ENCODE results near the gene TAOK1. TPM values are rescaled to one million over a fixed set of nuclear protein-coding genes. Genes with fewer than 3 reads are reported as not detected.

TAOK1 gene
- total RNA-seq, 4 donors from 2014 or later = 27.5 to 92.4 (median 43.6) TPM

DNA sequence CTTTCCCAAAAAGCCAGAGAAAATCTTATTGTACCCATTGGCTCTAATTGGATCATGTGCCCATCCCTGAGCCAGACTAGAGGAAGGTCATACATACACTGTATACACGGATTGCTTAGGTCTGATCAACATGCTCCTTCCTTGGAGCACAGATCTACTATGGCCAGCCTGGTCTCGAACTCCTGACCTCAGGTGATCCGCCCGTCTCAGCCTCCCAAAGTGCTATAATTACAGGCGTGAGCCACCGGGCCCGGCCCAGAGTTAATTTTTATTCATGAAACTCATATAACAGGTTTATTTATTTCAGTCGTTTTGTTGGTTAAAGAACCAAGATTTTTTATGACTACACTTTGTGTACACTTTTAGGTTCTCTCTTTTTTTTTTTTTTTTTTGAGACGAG lies 1.2 kb upstream of the TAOK1 start:
- WGBS, 2 donors (ENCODE audit: low coverage in 1 of 2) = 52 to 93% methylated on average over 9 of the region's 9 CpGs
- in situ Hi-C loops (cut with MboI; ENCODE audit: low pct_ligation_motif_present in 1 of 4, low pct_unique_long_range_greater_than_20kb in 1 of 4, low sequenced_read_pairs in 3 of 4) = no loop called here
- Histone ChIP-seq H3K4me3 (peak overlapping the region in 2 of 4 donors; percentile 2 to 90), H3K27me3 (no peaks in the 10 kb centered on the region), H3K27ac (peak overlapping the region in 3 of 4 donors; percentile 97 to 99 (median 98)), H3K36me3 (no peaks in the 10 kb centered on the region), H3K9me3 (no peaks in the 10 kb centered on the region), H3K4me1 (peaks cover 7 to 38% (median 25%) of the 10 kb centered on the region in 4 donors)
- DNase-seq = peak; percentile 59
- TF ChIP-seq, protein P1, sequence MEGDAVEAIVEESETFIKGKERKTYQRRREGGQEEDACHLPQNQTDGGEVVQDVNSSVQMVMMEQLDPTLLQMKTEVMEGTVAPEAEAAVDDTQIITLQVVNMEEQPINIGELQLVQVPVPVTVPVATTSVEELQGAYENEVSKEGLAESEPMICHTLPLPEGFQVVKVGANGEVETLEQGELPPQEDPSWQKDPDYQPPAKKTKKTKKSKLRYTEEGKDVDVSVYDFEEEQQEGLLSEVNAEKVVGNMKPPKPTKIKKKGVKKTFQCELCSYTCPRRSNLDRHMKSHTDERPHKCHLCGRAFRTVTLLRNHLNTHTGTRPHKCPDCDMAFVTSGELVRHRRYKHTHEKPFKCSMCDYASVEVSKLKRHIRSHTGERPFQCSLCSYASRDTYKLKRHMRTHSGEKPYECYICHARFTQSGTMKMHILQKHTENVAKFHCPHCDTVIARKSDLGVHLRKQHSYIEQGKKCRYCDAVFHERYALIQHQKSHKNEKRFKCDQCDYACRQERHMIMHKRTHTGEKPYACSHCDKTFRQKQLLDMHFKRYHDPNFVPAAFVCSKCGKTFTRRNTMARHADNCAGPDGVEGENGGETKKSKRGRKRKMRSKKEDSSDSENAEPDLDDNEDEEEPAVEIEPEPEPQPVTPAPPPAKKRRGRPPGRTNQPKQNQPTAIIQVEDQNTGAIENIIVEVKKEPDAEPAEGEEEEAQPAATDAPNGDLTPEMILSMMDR (IDR thresholded peaks at IDR 0.05) = no peak
- no peak for TF ChIP-seq POLR2A (IDR thresholded peaks at IDR 0.05)
- intact Hi-C loops (cut with DNase I; ENCODE audit: low total_unique reads) = no loop called here

DNA sequence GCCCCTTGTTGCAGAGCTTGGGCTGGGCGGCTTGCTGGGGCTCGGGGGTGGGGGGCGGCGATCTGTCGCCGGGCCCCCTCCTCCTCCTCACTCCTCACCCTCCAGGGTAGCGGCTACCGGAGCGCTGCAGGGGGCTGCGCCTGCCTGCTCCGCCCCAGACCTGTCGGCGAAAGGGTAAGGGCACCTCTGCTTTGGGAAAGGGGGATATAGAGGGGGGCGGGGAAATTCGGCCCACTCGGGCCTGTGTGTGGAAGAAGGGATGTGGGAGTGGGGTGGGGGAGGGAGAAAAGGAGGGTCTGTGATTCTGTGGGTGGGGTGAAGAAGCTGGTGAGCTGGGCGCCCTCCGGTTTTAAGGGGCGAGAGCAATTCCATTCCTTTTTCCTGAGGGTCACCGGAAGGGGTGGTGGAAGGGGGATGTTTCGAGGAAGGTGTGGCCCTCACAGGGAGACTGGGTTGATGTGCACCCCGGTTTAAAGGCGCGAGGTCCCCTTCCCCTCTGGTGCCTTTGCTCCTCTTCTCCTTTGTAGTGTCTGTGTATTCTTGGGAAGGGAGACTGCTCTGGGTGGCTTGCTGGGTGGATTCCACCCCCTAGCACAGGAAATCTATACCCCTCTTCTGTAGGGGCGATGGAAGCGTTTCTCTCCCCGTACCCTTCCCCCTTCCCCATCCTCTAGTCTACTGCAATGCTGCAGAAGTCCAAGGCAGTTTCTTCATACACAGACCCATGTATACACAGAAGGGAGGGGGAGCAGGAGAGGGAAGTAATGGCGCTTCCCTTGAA lies 878 bp downstream of the TAOK1 start:
- intact Hi-C loops (cut with DNase I; ENCODE audit: low total_unique reads) = no loop called here
- WGBS, 2 donors (ENCODE audit: low coverage in 1 of 2) = 1 to 5% methylated on average over 4 to 23 of the region's 28 CpGs

DNA sequence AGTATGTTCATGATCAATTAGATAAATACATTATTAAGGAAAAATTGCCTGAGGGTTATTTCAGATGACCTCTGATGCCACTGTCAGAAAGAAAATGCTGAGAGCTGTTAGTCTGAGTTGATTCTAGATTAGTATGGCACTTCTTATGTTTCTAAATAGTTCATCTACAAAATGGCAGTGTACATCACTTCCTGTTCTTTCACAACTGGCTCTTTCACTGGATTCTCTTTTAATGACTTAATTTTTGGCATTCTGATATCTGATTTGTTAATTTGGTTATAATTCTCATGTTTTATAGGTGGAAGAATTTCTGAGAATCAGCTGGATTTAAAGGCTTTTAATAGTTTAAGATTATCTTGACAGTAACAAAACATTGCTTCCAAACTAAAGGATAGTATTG lies 3.3 kb downstream of the TAOK1 start:
- intact Hi-C loops (cut with DNase I; ENCODE audit: low total_unique reads) = no loop called here

More for the DNA sequence above, 878 bp downstream of the TAOK1 start:
- peak overlapping the region; percentile 85 to 97 (median 93) for H3K4me3 ChIP-seq
- H3K27me3 ChIP-seq = no peaks in the 10 kb centered on the region
- H3K36me3 ChIP-seq = no peaks in the 10 kb centered on the region
- in situ Hi-C loops (cut with MboI; ENCODE audit: low pct_ligation_motif_present in 1 of 4, low pct_unique_long_range_greater_than_20kb in 1 of 4, low sequenced_read_pairs in 3 of 4) = no loop called here
- peaks cover 7 to 37% (median 25%) of the 10 kb centered on the region in 4 donors for H3K4me1 ChIP-seq
- H3K9me3 ChIP-seq = no peaks in the 10 kb centered on the region
- DNase-seq = peak; percentile 25
- TF ChIP-seq POLR2AphosphoS5 (IDR thresholded peaks at IDR 0.05) (no peak), POLR2A (IDR thresholded peaks at IDR 0.05) (no peak), EP300 (IDR thresholded peaks at IDR 0.05; ENCODE audit: low read depth) (no peak)
- TF ChIP-seq, protein P1 (IDR thresholded peaks at IDR 0.05) = no peak
- H3K27ac ChIP-seq = peak overlapping the region; percentile 97 to 100 (median 98)

DNA sequence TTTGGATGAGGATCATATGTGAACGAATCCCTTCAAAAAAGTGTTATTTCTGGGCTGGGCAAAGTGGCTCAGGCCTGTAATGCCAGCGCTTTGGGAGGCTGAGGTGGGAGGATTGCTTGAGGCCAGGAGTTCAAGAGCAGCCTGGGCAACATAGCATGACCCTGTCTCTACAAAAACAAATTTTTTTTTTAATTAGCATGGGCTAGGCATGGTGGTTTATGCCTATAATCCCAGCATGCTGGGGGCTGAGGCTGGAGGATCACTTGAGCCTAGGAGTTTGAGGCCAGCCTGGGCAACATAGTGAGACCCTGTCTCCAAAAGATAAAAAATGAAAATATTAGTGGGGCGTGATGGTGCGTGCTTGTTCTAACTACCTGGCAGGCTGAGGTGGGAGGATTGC lies 4.6 kb downstream of the TAOK1 start:
- TF ChIP-seq, protein P1 (IDR thresholded peaks at IDR 0.05) = no peak
- TF ChIP-seq POLR2AphosphoS5 (IDR thresholded peaks at IDR 0.05) (no peak), EP300 (IDR thresholded peaks at IDR 0.05; ENCODE audit: low read depth) (no peak), POLR2A (IDR thresholded peaks at IDR 0.05) (no peak)
- Histone ChIP-seq H3K27ac (no peak overlapping the region), H3K9me3 (no peaks in the 10 kb centered on the region), H3K36me3 (peaks cover 0 to 3% (median 0%) of the 10 kb centered on the region in 4 donors), H3K4me1 (peaks cover 7 to 43% (median 23%) of the 10 kb centered on the region in 4 donors), H3K27me3 (no peaks in the 10 kb centered on the region), H3K4me3 (no peak overlapping the region)
- intact Hi-C loops (cut with DNase I; ENCODE audit: low total_unique reads) = no loop called here
- DNase-seq = no peak
- 97 to 100% methylated on average over 1 to 4 of the region's 4 CpGs for WGBS, 2 donors (ENCODE audit: low coverage in 1 of 2)
- in situ Hi-C loops (cut with MboI; ENCODE audit: low pct_ligation_motif_present in 1 of 4, low pct_unique_long_range_greater_than_20kb in 1 of 4, low sequenced_read_pairs in 3 of 4) = no loop called here

More for the DNA sequence above, 3.3 kb downstream of the TAOK1 start:
- Histone ChIP-seq H3K27ac (peak overlapping the region in 3 of 4 donors; percentile 10 to 98 (median 60)), H3K4me3 (no peak overlapping the region), H3K4me1 (peaks cover 7 to 47% (median 26%) of the 10 kb centered on the region in 4 donors), H3K9me3 (no peaks in the 10 kb centered on the region), H3K27me3 (no peaks in the 10 kb centered on the region), H3K36me3 (no peaks in the 10 kb centered on the region)
- no peak for TF ChIP-seq EP300 (IDR thresholded peaks at IDR 0.05; ENCODE audit: low read depth)
- TF ChIP-seq, protein P1 (IDR thresholded peaks at IDR 0.05) = no peak
- TF ChIP-seq POLR2AphosphoS5 (IDR thresholded peaks at IDR 0.05) = no peak
- no peak for TF ChIP-seq POLR2A (IDR thresholded peaks at IDR 0.05)
- in situ Hi-C loops (cut with MboI; ENCODE audit: low pct_ligation_motif_present in 1 of 4, low pct_unique_long_range_greater_than_20kb in 1 of 4, low sequenced_read_pairs in 3 of 4) = no loop called here
- DNase-seq = no peak
